IMR-90 (cell line): ENCODE results near the gene RAPSN. TPM values are rescaled to one million over a fixed set of nuclear protein-coding genes. Genes with fewer than 3 reads are reported as not detected.
"Not testable (repeated sequence)": the region's sequence is repeated elsewhere in the genome, so short reads cannot be mapped to it uniquely, and the experiment has no call there.

Experiments used
- ATAC-seq: fragments of 200-7000 bp; cut with Tn5 transposase; 2 replicates; pipeline ENCODE4 v1.9.1; 2020; ENCODE audit warnings: low read depth, mild to moderate bottlenecking, moderate library complexity
- BruUV-seq: library from RNA; stranded (reverse); fragments of 400-500 nt; replicated peaks from 2 replicates; lab custom pipeline; 2021; lab: Mats Ljungman, UMichigan
- CTCF ChIA-PET: fragments of 300-600 bp; formaldehyde crosslinking; extraction: SDS; loops from one replicate; lab custom pipeline; 2021; ENCODE audit warnings: antibody characterized with exemption; lab: Yijun Ruan, JAX
- POLR2A ChIA-PET: fragments of 300-600 bp; sonication (Branson Sonifier 250); formaldehyde crosslinking; loops from one replicate; lab custom pipeline; 2022; ENCODE audit warnings: antibody characterized with exemption; ENCODE audit not compliant: unreplicated experiment; lab: Charles Lee
- DNase-seq: peaks from one replicate; pipeline ENCODE4 v3.0.0; 2013
- H2AFZ ChIP-seq: replicated peaks from 2 replicates; pipeline ENCODE3; 2013; ENCODE audit warnings: low read length, mild to moderate bottlenecking; ENCODE audit not compliant: poor library complexity
- H2AK5ac ChIP-seq: 2 replicates; pipeline ENCODE4 v1.6.1; 2013; ENCODE audit warnings: low read depth, low read length, inconsistent platforms
- H2AK9ac ChIP-seq: replicated peaks from 2 replicates; pipeline ENCODE3; 2013; ENCODE audit warnings: mild to moderate bottlenecking, low read depth, low read length, moderate library complexity; ENCODE audit not compliant: poor library complexity
- H2BK120ac ChIP-seq: 2 replicates; pipeline ENCODE4 v1.6.1; 2013; ENCODE audit warnings: low read depth, low read length, inconsistent platforms
- H2BK15ac ChIP-seq: 3 replicates; pipeline ENCODE4 v1.6.1; 2013; ENCODE audit warnings: low read depth, low read length, inconsistent platforms
- H2BK20ac ChIP-seq: 2 replicates; pipeline ENCODE4 v1.6.1; 2013; ENCODE audit warnings: low read depth, mild to moderate bottlenecking, inconsistent platforms, low read length, moderate library complexity
- H2BK5ac ChIP-seq: 2 replicates; pipeline ENCODE4 v1.6.1; 2013; ENCODE audit warnings: mild to moderate bottlenecking, low read depth, low read length, inconsistent platforms; ENCODE audit not compliant: poor library complexity, severe bottlenecking
- H3K14ac ChIP-seq: replicated peaks from 2 replicates; pipeline ENCODE4 v1.6.1; 2013; ENCODE audit warnings: low read depth, low read length, inconsistent platforms
- H3K18ac ChIP-seq: 2 replicates; pipeline ENCODE4 v1.6.1; 2013; ENCODE audit warnings: low read depth, low read length, control low read depth
- H3K23ac ChIP-seq: 2 replicates; pipeline ENCODE4 v1.6.1; 2013; ENCODE audit warnings: low read depth, low read length, inconsistent platforms
- H3K27ac ChIP-seq: 2 replicates; pipeline ENCODE4 v1.5.1; 2013; ENCODE audit warnings: mild to moderate bottlenecking, control low read depth, low read length; ENCODE audit not compliant: insufficient read depth
- H3K27me3 ChIP-seq: 2 replicates; pipeline ENCODE4 v1.6.1; 2013; ENCODE audit warnings: low read length; ENCODE audit not compliant: control insufficient read depth, insufficient read depth
- H3K36me3 ChIP-seq: 2 replicates; pipeline ENCODE4 v1.6.1; 2013; ENCODE audit warnings: low read length, mixed read lengths; ENCODE audit not compliant: control insufficient read depth, insufficient read depth
- H3K4ac ChIP-seq: 2 replicates; pipeline ENCODE4 v1.6.1; 2013; ENCODE audit warnings: low read depth, low read length, inconsistent platforms
- H3K4me1 ChIP-seq: 2 replicates; pipeline ENCODE4 v1.6.1; 2013; ENCODE audit warnings: low read length, mixed read lengths; ENCODE audit not compliant: control insufficient read depth, insufficient read depth
- H3K4me2 ChIP-seq: 2 replicates; pipeline ENCODE4 v1.6.1; 2013; ENCODE audit warnings: low read depth, mild to moderate bottlenecking, control low read depth, low read length, moderate library complexity
- H3K4me3 ChIP-seq: 2 replicates; pipeline ENCODE4 v1.5.1; 2013; ENCODE audit warnings: low read depth, mild to moderate bottlenecking, control low read depth, low read length, moderate library complexity; ENCODE audit not compliant: insufficient read depth
- H3K56ac ChIP-seq: 2 replicates; pipeline ENCODE4 v1.6.1; 2013; ENCODE audit warnings: low read length, inconsistent platforms; ENCODE audit not compliant: insufficient read depth; ENCODE audit errors: extremely low read depth
- H3K79me1 ChIP-seq, 2 experiments: 2 replicates each; pipeline ENCODE4 v1.6.1; 2013; ENCODE audit warnings: low read length in 2 of 2, inconsistent platforms in 1 of 2, low read depth in 1 of 2
- H3K9ac ChIP-seq: 2 replicates; pipeline ENCODE4 v1.6.1; 2013; ENCODE audit warnings: low read depth, low read length, control low read depth
- H3K9me1 ChIP-seq: 2 replicates; pipeline ENCODE4 v1.6.1; 2013; ENCODE audit warnings: low read length, inconsistent platforms; ENCODE audit not compliant: insufficient read depth
- H3K9me3 ChIP-seq: 2 replicates; pipeline ENCODE4 v1.6.1; 2013; ENCODE audit warnings: low read length; ENCODE audit not compliant: control insufficient read depth, insufficient read depth
- H4K20me1 ChIP-seq: 2 replicates; pipeline ENCODE4 v1.6.1; 2013; ENCODE audit warnings: low read length, inconsistent platforms; ENCODE audit not compliant: insufficient read depth
- H4K5ac ChIP-seq: 2 replicates; pipeline ENCODE4 v1.6.1; 2013; ENCODE audit warnings: mild to moderate bottlenecking, low read depth, low read length, control low read depth
- H4K8ac ChIP-seq, 2 experiments: 2 replicates each; pipeline ENCODE4 v1.6.1; 2013; ENCODE audit warnings: low read depth in 2 of 2, low read length in 2 of 2, control low read depth in 1 of 2, inconsistent platforms in 1 of 2
- H4K91ac ChIP-seq: 2 replicates; pipeline ENCODE4 v1.6.1; 2013; ENCODE audit warnings: low read depth, low read length, inconsistent platforms; ENCODE audit not compliant: insufficient read depth
- CEBPB ChIP-seq: IDR thresholded peaks from 2 replicates; pipeline ENCODE4 v1.6.1; 2012; ENCODE audit warnings: low read depth, low read length, improper control_type of control experiment
- CTCF ChIP-seq: conservative IDR thresholded peaks from 2 replicates; pipeline ENCODE4 v1.5.1; 2012; ENCODE audit warnings: mild to moderate bottlenecking, low read depth, low read length, improper control_type of control experiment
- RAD21 ChIP-seq: IDR thresholded peaks from 2 replicates; pipeline ENCODE4 v1.6.1; 2012; ENCODE audit warnings: low read length, improper control_type of control experiment
- SMC3 ChIP-seq: fragments of 150-350 bp; IDR thresholded peaks from 2 replicates; pipeline ENCODE4 v1.6.1; 2016; ENCODE audit warnings: low read depth, mild to moderate bottlenecking, antibody characterized with exemption, low read length, moderate library complexity
- WGBS, 2 experiments: methylation state at CpG; one replicate each; pipeline versions ENCODE4 v1.1.5 to v1.1.7; 2013; ENCODE audit warnings: missing lambda C conversion rate in 2 of 2; ENCODE audit not compliant: insufficient read length in 1 of 2; ENCODE audit errors: extremely low coverage in 2 of 2; 5-methylcytosine and 5-hydroxymethylcytosine counted together
- dilution Hi-C: fragments of 300-500 bp; cut with HindIII; formaldehyde crosslinking; loops from one replicate; pipeline ENCODE4 v1.14.3; 2018; ENCODE audit warnings: low sequenced_read_pairs; ENCODE audit not compliant: unreplicated experiment
- in situ Hi-C: fragments of 300-500 bp; cut with MboI; formaldehyde crosslinking; loops from 3 replicates; pipeline ENCODE4 v1.14.3; 2019; ENCODE audit warnings: low sequenced_read_pairs, inconsistent platforms, mixed read lengths
- intact Hi-C: fragments of 100-400 bp; cut with micrococcal nuclease; formaldehyde crosslinking; loops from 2 replicates; pipeline ENCODE4 v1.10.0; 2022
- polyA plus RNA-seq, 3 experiments: library from polyadenylated mRNA; depleted of rRNA; stranded (reverse); fragments of >200 nt; gene quantifications; 2 replicates each; pipeline ENCODE4 v1.2.3, GENCODE V29; 2012; ENCODE audit warnings: low replicate concordance in 1 of 3
- total RNA-seq: library from RNA; depleted of rRNA; stranded (reverse); fragments of >200 nt; gene quantifications from 2 replicates; pipeline ENCODE4 v1.2.3, GENCODE V29; 2012

RAPSN gene
- total and polyA plus RNA-seq, 2 of the 4 experiments (the other 2 are of a cell fraction), result 0.03 TPM; not detected in 1

GRCh38 chr11:47454258-47454671 lies 5.3 kb upstream of the RAPSN start:
- H3K36me3 ChIP-seq, H3K9ac ChIP-seq, H2AFZ ChIP-seq, H3K9me1 ChIP-seq, H3K79me1 ChIP-seq, H2BK5ac ChIP-seq, H2BK120ac ChIP-seq, H3K4me2 ChIP-seq, POLR2A ChIA-PET, H3K56ac ChIP-seq, H2BK20ac ChIP-seq, H3K27ac ChIP-seq, H4K20me1 ChIP-seq, H3K23ac ChIP-seq, H4K5ac ChIP-seq, H3K4me1 ChIP-seq, H3K4ac ChIP-seq, H3K27me3 ChIP-seq, H3K14ac ChIP-seq, in situ Hi-C loops, H2BK15ac ChIP-seq, H4K91ac ChIP-seq, BruUV-seq, H3K9me3 ChIP-seq, H4K8ac ChIP-seq, H2AK9ac ChIP-seq, dilution Hi-C loops, H3K4me3 ChIP-seq, H3K18ac ChIP-seq: not testable (repeated sequence)
- 100% methylated on average over 1 of the region's 8 CpGs; no CpG with 5 or more reads in 1 of the 2 experiments for WGBS, 2 experiments
- ATAC-seq (peak; percentile 93), DNase-seq (peak; percentile 85)
- TF ChIP-seq CEBPB, result peak; percentile 71; the same call in 1 of the 2 replicates
- TF ChIP-seq CTCF, result peak; percentile 81
- TF ChIP-seq RAD21, result peak; percentile 85
- peak; percentile 68 for TF ChIP-seq SMC3
- intact Hi-C loops, result loop anchor here (1.0 kb wide), 2 partner anchors 46 to 80 kb away; partner anchors contain the start of gene SLC39A13
- peak overlapping the region; percentile 43; the same call in 1 of the 2 replicates for H2AK5ac ChIP-seq
- CTCF ChIA-PET, result interaction anchor here (0.6 to 1.9 kb wide), 6 partner anchors 66 to 336 kb away, joined by 3 to 6 read pairs (median 4); no protein-coding TSS in a partner anchor
